Colonic mucosa (tissue), 4 donors: Measurements from ENCODE around the gene CCPG1. TPM values are rescaled to one million over a fixed set of nuclear protein-coding genes. Genes with fewer than 3 reads are reported as not detected.
"Not testable (repeated sequence)": the region's sequence is repeated elsewhere in the genome, so short reads cannot be mapped to it uniquely, and the experiment has no call there.

Experiments used
- DNase-seq: peaks from one replicate; pipeline ENCODE4 v3.0.0-alpha.2; 2020
- H3K27ac ChIP-seq: fragments of 200-600 bp; one replicate; pipeline ENCODE4 v1.8.0; 2021
- H3K27me3 ChIP-seq: fragments of 200-600 bp; one replicate; pipeline ENCODE4 v1.8.0; 2021
- H3K36me3 ChIP-seq: fragments of 200-600 bp; one replicate; pipeline ENCODE4 v1.8.0; 2021
- H3K4me1 ChIP-seq: fragments of 200-600 bp; one replicate; pipeline ENCODE4 v1.8.0; 2021; ENCODE audit warnings: mild to moderate bottlenecking
- H3K4me3 ChIP-seq: fragments of 200-600 bp; one replicate; pipeline ENCODE4 v1.8.0; 2021
- H3K9ac ChIP-seq, 2 donors: one replicate each; pipeline ENCODE4 v1.7.0; 2013; ENCODE audit warnings: control low read depth in 2 of 2, low read depth in 2 of 2, low read length in 2 of 2
- H3K9me3 ChIP-seq: fragments of 200-600 bp; one replicate; pipeline ENCODE4 v1.8.0; 2021
- intact Hi-C: fragments of 100-400 bp; cut with DNase I; formaldehyde crosslinking; loops from one replicate; pipeline ENCODE4 v1.14.1; 2022
- total RNA-seq, 2 donors: library from RNA; stranded (reverse); fragmentation: NEBNext Ultra II Directional in 1 of 2; extraction: Animal tissue kit (Norgen Biotek cat#: 25700) in 1 of 2; gene quantifications; one replicate each; pipeline ENCODE4 v1.2.1, GENCODE V29; 2021
- TF ChIP-seq, protein P1 (sequence below): fragments of 200-600 bp; IDR thresholded peaks from one replicate; pipeline ENCODE4 v1.8.0; 2022; ENCODE audit warnings: antibody characterized with exemption, mild to moderate bottlenecking
- donor health status: healthy.
- donor health status: DM: no; HTN: no; CAD: no.
- donor health status: DM: no; HTN: no; CAD: no.

CCPG1 gene, protein sequence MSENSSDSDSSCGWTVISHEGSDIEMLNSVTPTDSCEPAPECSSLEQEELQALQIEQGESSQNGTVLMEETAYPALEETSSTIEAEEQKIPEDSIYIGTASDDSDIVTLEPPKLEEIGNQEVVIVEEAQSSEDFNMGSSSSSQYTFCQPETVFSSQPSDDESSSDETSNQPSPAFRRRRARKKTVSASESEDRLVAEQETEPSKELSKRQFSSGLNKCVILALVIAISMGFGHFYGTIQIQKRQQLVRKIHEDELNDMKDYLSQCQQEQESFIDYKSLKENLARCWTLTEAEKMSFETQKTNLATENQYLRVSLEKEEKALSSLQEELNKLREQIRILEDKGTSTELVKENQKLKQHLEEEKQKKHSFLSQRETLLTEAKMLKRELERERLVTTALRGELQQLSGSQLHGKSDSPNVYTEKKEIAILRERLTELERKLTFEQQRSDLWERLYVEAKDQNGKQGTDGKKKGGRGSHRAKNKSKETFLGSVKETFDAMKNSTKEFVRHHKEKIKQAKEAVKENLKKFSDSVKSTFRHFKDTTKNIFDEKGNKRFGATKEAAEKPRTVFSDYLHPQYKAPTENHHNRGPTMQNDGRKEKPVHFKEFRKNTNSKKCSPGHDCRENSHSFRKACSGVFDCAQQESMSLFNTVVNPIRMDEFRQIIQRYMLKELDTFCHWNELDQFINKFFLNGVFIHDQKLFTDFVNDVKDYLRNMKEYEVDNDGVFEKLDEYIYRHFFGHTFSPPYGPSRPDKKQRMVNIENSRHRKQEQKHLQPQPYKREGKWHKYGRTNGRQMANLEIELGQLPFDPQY
- 10 to 100 TPM; 57.9 to 71.7 TPM for total RNA-seq

DNA sequence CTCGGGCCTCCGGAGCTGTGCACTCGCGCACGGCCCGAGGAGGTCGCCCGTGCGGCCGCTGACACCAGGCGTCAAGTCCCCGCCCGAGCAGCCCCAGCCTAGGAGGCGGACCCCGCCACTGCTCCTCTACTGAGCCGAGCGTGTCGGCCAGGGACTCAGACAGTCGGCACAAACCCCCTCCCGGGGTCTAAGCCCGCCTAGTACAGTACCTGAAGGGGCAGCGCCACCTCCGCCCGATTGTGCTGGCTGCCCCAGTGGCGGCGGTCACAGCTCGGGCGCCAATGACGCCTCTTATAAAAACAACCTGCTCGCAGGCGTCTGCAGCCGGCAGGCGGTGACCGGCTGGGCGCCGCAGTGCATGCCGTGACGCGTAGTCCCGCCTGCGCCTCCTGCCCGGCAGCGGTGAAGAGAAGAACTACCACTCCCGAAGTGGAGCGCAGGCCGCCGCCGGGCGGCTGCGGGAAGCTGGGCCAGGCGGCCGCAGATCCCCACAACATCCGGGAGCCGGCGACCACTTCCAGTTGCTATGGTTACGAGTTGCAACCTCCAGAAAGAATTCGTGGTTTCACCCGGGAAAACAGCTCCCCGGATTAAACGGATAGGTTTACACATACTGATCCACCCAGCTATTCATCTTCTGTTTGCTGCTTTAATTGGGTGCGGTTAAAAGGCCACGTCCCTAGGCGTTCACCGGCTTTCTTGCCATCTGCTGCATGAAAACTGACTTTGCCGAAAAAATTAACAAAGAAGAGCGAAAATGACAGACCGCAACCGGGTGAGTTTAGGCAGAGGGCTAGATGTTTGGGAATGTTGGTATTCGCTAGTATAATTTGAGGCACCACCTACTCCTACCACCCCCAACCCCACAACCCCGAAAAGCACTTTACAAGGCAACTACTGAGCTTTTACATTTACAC lies at the start of gene CCPG1, which contains the start of gene PIERCE2:
Gene CCPG1 (minus strand): TSS at position 348 of the 917 bp plus-strand sequence. CDS start 18,935 bp downstream, outside the sequence.
Gene PIERCE2 (plus strand): TSS at position 484 of the 917 bp plus-strand sequence. CDS start 274 bp downstream, at position 758.
- H3K9ac ChIP-seq, result peak within 1 kb of the TSS; percentile 90 to 94
- no peaks in the 10 kb centered on the region for H3K9me3 ChIP-seq
- H3K4me3 ChIP-seq, result peak within 1 kb of the TSS; percentile 75
- TF ChIP-seq, protein P1, sequence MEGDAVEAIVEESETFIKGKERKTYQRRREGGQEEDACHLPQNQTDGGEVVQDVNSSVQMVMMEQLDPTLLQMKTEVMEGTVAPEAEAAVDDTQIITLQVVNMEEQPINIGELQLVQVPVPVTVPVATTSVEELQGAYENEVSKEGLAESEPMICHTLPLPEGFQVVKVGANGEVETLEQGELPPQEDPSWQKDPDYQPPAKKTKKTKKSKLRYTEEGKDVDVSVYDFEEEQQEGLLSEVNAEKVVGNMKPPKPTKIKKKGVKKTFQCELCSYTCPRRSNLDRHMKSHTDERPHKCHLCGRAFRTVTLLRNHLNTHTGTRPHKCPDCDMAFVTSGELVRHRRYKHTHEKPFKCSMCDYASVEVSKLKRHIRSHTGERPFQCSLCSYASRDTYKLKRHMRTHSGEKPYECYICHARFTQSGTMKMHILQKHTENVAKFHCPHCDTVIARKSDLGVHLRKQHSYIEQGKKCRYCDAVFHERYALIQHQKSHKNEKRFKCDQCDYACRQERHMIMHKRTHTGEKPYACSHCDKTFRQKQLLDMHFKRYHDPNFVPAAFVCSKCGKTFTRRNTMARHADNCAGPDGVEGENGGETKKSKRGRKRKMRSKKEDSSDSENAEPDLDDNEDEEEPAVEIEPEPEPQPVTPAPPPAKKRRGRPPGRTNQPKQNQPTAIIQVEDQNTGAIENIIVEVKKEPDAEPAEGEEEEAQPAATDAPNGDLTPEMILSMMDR, result peak; percentile 81
- H3K36me3 ChIP-seq, result no peaks in the 10 kb centered on the region
- peak; percentile 92 for DNase-seq
- intact Hi-C loops, result no loop called here
- H3K27me3 ChIP-seq, result no peaks in the 10 kb centered on the region
- peak within 1 kb of the TSS; percentile 92 for H3K27ac ChIP-seq
- H3K4me1 ChIP-seq, result peaks cover 2% of the 10 kb centered on the region

DNA sequence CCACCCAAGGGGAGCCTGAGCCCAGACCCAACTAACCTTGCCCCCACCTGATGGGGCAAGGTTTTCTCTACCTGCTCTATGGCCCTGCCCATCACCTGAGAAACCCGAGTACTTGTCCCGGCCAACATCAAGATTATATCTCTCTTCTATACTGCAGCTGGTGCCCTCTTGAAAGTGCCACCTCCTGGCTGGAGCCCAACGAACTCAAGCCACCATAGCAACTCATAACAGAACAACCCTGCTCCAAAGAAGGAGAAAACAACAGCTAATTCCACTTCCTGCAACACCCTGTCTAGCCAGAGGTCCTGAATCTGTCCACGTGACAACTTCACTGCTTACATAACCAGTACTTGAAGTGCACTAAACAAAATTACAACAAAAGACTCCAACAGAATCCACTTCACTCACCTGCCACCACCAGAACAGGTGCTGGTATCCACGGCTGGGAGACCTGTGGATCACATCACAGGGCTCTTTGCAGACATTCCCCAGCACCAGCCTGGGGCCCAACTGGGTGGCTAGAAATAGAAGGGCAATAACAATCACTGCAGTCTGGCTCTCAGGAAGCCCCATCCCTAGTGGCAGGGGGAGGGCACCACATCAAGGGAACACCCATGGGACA lies 49.4 kb upstream of the CCPG1 start:
- TF ChIP-seq, protein P1, result no peak
- DNase-seq, result no peak
- Histone ChIP-seq H3K4me1 (no peaks in the 10 kb centered on the region), H3K27me3 (no peaks in the 10 kb centered on the region), H3K4me3 (no peak overlapping the region), H3K9ac (no peak overlapping the region), H3K36me3 (no peaks in the 10 kb centered on the region), H3K9me3 (no peaks in the 10 kb centered on the region), H3K27ac (no peak overlapping the region)
- intact Hi-C loops, result no loop called here

DNA sequence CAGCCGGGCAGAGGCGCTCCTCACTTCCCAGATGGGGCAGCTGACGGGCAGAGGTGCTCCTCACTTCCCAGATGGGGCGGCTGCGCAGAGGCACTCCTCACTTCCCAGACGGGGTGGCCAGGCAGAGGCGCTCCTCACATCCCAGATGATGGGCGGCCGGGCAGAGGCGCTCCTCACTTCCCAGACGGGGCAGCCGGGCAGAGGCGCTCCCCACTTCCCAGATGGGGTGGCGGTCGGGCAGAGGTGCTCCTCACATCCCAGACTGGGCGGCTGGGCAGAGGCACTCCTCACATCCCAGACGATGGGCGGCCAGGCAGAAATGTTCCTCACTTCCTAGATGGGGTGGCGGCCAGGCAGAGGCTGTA lies 38.9 kb upstream of the CCPG1 start:
- H3K27ac ChIP-seq, DNase-seq: not testable (repeated sequence)

DNA sequence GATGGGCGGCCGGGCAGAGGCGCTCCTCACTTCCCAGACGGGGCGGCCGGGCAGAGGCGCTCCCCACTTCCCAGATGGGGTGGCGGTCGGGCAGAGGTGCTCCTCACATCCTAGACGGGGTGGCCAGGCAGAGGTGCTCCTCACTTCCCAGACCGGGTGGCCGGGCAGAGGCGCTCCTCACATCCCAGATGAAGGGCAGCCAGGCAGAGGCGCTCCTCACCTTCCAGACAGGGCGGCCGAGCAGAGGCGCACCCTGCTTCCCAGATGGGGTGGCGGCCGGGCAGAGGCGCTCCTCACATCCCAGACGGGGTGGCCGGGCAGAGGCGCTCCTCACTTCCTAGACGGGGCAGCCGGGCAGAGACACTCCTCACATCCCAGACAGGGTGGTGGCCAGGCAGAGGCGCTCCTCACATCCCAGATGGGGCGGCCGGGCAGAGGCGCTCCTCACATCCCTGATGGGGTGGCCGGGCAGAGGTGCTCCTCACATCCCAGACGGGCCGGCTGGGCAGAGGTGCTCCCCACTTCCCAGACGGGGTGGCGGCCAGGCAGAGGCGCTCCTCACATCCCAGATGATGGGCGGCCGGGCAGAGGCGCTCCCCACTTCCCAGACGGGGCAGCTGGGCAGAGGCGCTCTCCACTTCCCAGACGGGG lies 38.3 kb upstream of the CCPG1 start:
- intact Hi-C loops, H3K36me3 ChIP-seq, DNase-seq, H3K4me3 ChIP-seq, H3K9me3 ChIP-seq, H3K4me1 ChIP-seq, H3K9ac ChIP-seq, H3K27me3 ChIP-seq, H3K27ac ChIP-seq: not testable (repeated sequence)

More for the DNA sequence above, 38.9 kb upstream of the CCPG1 start:
- H3K9me3 ChIP-seq, H3K9ac ChIP-seq, H3K4me1 ChIP-seq, H3K4me3 ChIP-seq, intact Hi-C loops, H3K36me3 ChIP-seq, H3K27me3 ChIP-seq: not testable (repeated sequence)

DNA sequence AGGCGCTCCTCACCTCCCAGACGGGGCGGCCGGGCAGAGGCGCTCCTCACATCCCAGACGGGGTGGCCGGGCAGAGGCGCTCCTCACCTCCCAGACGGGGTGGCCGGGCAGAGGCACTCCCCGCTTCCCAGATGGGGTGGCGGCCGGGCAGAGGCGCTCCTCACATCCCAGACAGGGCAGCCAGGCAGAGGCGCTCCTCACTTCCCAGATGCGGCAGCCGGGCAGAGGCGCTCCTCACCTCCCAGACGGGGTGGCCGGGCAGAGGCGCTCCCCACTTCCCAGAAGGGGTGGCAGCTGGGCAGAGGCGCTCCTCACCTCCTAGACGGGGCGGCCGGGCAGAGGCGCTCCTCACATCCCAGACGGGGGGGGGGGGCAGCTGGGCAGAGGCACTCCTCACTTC lies 37.8 kb upstream of the CCPG1 start:
- H3K4me1 ChIP-seq, H3K36me3 ChIP-seq, H3K9ac ChIP-seq, DNase-seq, H3K27ac ChIP-seq, intact Hi-C loops, H3K27me3 ChIP-seq, H3K4me3 ChIP-seq, H3K9me3 ChIP-seq: not testable (repeated sequence)

DNA sequence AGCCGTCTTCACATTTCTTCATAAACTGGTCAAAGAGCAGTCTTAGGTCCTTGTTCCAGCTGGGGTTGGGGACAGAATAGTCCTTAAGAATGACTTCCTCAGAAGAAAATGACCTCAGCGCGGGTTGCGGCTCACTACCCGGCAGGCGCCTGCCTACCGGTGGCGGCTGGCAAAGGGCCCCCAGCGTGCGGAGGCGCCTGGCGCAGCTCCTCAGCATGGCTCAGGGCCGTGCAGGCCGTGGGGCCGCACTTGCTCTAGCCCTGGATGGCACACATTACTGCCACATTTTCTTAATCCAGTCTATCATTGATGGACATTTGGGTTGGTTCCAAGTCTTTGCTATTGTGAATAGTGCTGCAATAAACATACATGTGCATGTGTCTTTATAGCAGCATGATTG lies 35.0 kb upstream of the CCPG1 start:
- H3K9ac ChIP-seq, H3K4me1 ChIP-seq, H3K9me3 ChIP-seq, DNase-seq, H3K27ac ChIP-seq, intact Hi-C loops, H3K4me3 ChIP-seq, H3K27me3 ChIP-seq, H3K36me3 ChIP-seq: not testable (repeated sequence)
